ENCODE data around the gene FAM240A. TPM values are rescaled to one million over a fixed set of nuclear protein-coding genes. Genes with fewer than 3 reads are reported as not detected.

The FAM240A gene
- total RNA-seq, 1 experiment from 2014 or later, result not detected

GRCh38 chr3:46668116-46668515 is 55.8 kb downstream of the FAM240A start:
- Histone ChIP-seq H3K79me2 (ENCODE audit: low read depth) (no peaks in the 10 kb centered on the region), H2AFZ (no peak overlapping the region), H4K20me1 (ENCODE audit: insufficient read depth) (no peaks in the 10 kb centered on the region), H3K4me3 (no peak overlapping the region), H3K27ac (no peak overlapping the region), H3K4me2 (no peak overlapping the region), H3K4me1 (replicated peaks; ENCODE audit: insufficient read depth) (no peaks in the 10 kb centered on the region), H3F3A (ENCODE audit: insufficient read depth, low read depth) (no peaks in the 10 kb centered on the region), H3K27me3 (ENCODE audit: insufficient read depth, low read depth) (no peaks in the 10 kb centered on the region), H3K9me3 (ENCODE audit: insufficient read depth, low read depth) (no peaks in the 10 kb centered on the region), H3K9me2 (ENCODE audit: insufficient read depth) (no peaks in the 10 kb centered on the region), H3K36me3 (ENCODE audit: low read depth) (no peaks in the 10 kb centered on the region)
- BruUV-seq (replicated peaks), result no TSS peak
- TF ChIP-seq EZH2 (IDR thresholded peaks at IDR 0.05; ENCODE audit: low read depth), result no peak
- TF ChIP-seq CTCF (conservative IDR thresholded peaks at IDR 0.05), result no peak
- intact Hi-C loops (cut with micrococcal nuclease; ENCODE audit: unreplicated experiment), result no loop called here
- CTCF ChIA-PET, result no interaction called here
- no peak for DNase-seq
- POLR2A ChIA-PET (ENCODE audit: unreplicated experiment), result no interaction called here

GRCh38 chr3:46668591-46668990 is 56.3 kb downstream of the FAM240A start:
- no peaks in the 10 kb centered on the region for H3K9me3 ChIP-seq (ENCODE audit: insufficient read depth, low read depth)
- no peaks in the 10 kb centered on the region for H3F3A ChIP-seq (ENCODE audit: insufficient read depth, low read depth)
- TF ChIP-seq EZH2 (IDR thresholded peaks at IDR 0.05; ENCODE audit: low read depth) (no peak), CTCF (conservative IDR thresholded peaks at IDR 0.05) (no peak)
- DNase-seq, result no peak
- CTCF ChIA-PET, result interaction anchor here (0.6 kb wide), 1 partner anchor 152 kb away, joined by 4 read pairs; no protein-coding TSS in a partner anchor
- no peak overlapping the region for H3K27ac ChIP-seq
- no TSS peak for BruUV-seq (replicated peaks)
- H3K79me2 ChIP-seq (ENCODE audit: low read depth), result no peaks in the 10 kb centered on the region
- no peak overlapping the region for H3K4me2 ChIP-seq
- no peak overlapping the region for H2AFZ ChIP-seq
- no peaks in the 10 kb centered on the region for H3K9me2 ChIP-seq (ENCODE audit: insufficient read depth)
- intact Hi-C loops (cut with micrococcal nuclease; ENCODE audit: unreplicated experiment), result no loop called here
- H3K4me1 ChIP-seq (replicated peaks; ENCODE audit: insufficient read depth), result no peaks in the 10 kb centered on the region
- no peaks in the 10 kb centered on the region for H4K20me1 ChIP-seq (ENCODE audit: insufficient read depth)
- no peaks in the 10 kb centered on the region for H3K27me3 ChIP-seq (ENCODE audit: insufficient read depth, low read depth)
- POLR2A ChIA-PET (ENCODE audit: unreplicated experiment), result no interaction called here
- no peak overlapping the region for H3K4me3 ChIP-seq
- no peaks in the 10 kb centered on the region for H3K36me3 ChIP-seq (ENCODE audit: low read depth)

GRCh38 chr3:46669191-46669999 is 57.1 kb downstream of the FAM240A start:
- CTCF ChIA-PET, result interaction anchor here (0.6 kb wide), 1 partner anchor 153 kb away, joined by 4 read pairs; no protein-coding TSS in a partner anchor
- no TSS peak for BruUV-seq (replicated peaks)
- Histone ChIP-seq H2AFZ (no peak overlapping the region), H4K20me1 (ENCODE audit: insufficient read depth) (no peaks in the 10 kb centered on the region), H3K79me2 (ENCODE audit: low read depth) (no peaks in the 10 kb centered on the region), H3K4me2 (no peak overlapping the region), H3K27me3 (ENCODE audit: insufficient read depth, low read depth) (no peaks in the 10 kb centered on the region), H3K9me2 (ENCODE audit: insufficient read depth) (no peaks in the 10 kb centered on the region), H3K4me3 (no peak overlapping the region), H3F3A (ENCODE audit: insufficient read depth, low read depth) (no peaks in the 10 kb centered on the region), H3K36me3 (ENCODE audit: low read depth) (no peaks in the 10 kb centered on the region), H3K4me1 (replicated peaks; ENCODE audit: insufficient read depth) (no peaks in the 10 kb centered on the region), H3K9me3 (ENCODE audit: insufficient read depth, low read depth) (no peaks in the 10 kb centered on the region), H3K27ac (no peak overlapping the region)
- POLR2A ChIA-PET (ENCODE audit: unreplicated experiment), result no interaction called here
- DNase-seq, result no peak
- intact Hi-C loops (cut with micrococcal nuclease; ENCODE audit: unreplicated experiment), result no loop called here
- TF ChIP-seq CTCF (conservative IDR thresholded peaks at IDR 0.05), result no peak
- no peak for TF ChIP-seq EZH2 (IDR thresholded peaks at IDR 0.05; ENCODE audit: low read depth)
